ENCODE results near the gene VPS33A.

VPS33A gene

GRCh38 chr12:122293081-122293480, 26.8 kb upstream of the VPS33A start:
- TF ChIP-seq CTCF (IDR thresholded peaks at IDR 0.05; ENCODE audit: low read length), result no peak
- TF ChIP-seq EZH2 (IDR thresholded peaks at IDR 0.05; ENCODE audit: borderline replicate concordance, low read length), result no peak
- Histone ChIP-seq H3K27ac (ENCODE audit: low read depth, low read length, poor library complexity, severe bottlenecking) (no peak overlapping the region), H3K27me3 (ENCODE audit: insufficient read depth, low read length) (no peaks in the 10 kb centered on the region), H3K4me3 (ENCODE audit: low read depth, low read length, poor library complexity, severe bottlenecking) (no peak overlapping the region), H3F3A (ENCODE audit: insufficient read depth, low read length) (no peaks in the 10 kb centered on the region), H3K79me2 (ENCODE audit: insufficient read depth, low read length) (no peaks in the 10 kb centered on the region), H3K9ac (ENCODE audit: low read length) (no peak overlapping the region), H4K20me1 (ENCODE audit: insufficient read depth, low read length) (no peaks in the 10 kb centered on the region), H3K4me2 (ENCODE audit: low read length) (no peak overlapping the region), H2AFZ (ENCODE audit: low read length) (no peak overlapping the region), H3K9me2 (ENCODE audit: low read depth, low read length) (no peaks in the 10 kb centered on the region), H3K9me3 (ENCODE audit: low read length) (no peaks in the 10 kb centered on the region), H3K4me1 (ENCODE audit: insufficient read depth, low read length, severe bottlenecking) (no peaks in the 10 kb centered on the region), H3K36me3 (ENCODE audit: insufficient read depth, low read length) (peaks cover 12% of the 10 kb centered on the region; the same call in 1 of the 2 replicates)

GRCh38 chr12:122291431-122291830, 25.1 kb upstream of the VPS33A start:
- H3K9me2 ChIP-seq (ENCODE audit: low read depth, low read length), result no peaks in the 10 kb centered on the region
- H3K36me3 ChIP-seq (ENCODE audit: insufficient read depth, low read length), result peaks cover 17% of the 10 kb centered on the region; the same call in 1 of the 2 replicates
- no peaks in the 10 kb centered on the region for H3F3A ChIP-seq (ENCODE audit: insufficient read depth, low read length)
- H3K27me3 ChIP-seq (ENCODE audit: insufficient read depth, low read length), result no peaks in the 10 kb centered on the region
- H3K9ac ChIP-seq (ENCODE audit: low read length), result no peak overlapping the region
- H3K4me2 ChIP-seq (ENCODE audit: low read length), result no peak overlapping the region
- H3K4me3 ChIP-seq (ENCODE audit: low read depth, low read length, poor library complexity, severe bottlenecking), result no peak overlapping the region
- no peaks in the 10 kb centered on the region for H3K4me1 ChIP-seq (ENCODE audit: insufficient read depth, low read length, severe bottlenecking)
- no peaks in the 10 kb centered on the region for H3K9me3 ChIP-seq (ENCODE audit: low read length)
- no peaks in the 10 kb centered on the region for H4K20me1 ChIP-seq (ENCODE audit: insufficient read depth, low read length)
- no peak overlapping the region for H2AFZ ChIP-seq (ENCODE audit: low read length)
- no peak overlapping the region for H3K27ac ChIP-seq (ENCODE audit: low read depth, low read length, poor library complexity, severe bottlenecking)
- TF ChIP-seq CTCF (IDR thresholded peaks at IDR 0.05; ENCODE audit: low read length), result no peak
- no peak for TF ChIP-seq EZH2 (IDR thresholded peaks at IDR 0.05; ENCODE audit: borderline replicate concordance, low read length)
- H3K79me2 ChIP-seq (ENCODE audit: insufficient read depth, low read length), result no peaks in the 10 kb centered on the region

- no peaks in the 10 kb centered on the region for H3K9me3 ChIP-seq (ENCODE audit: low read length)
- H3K4me3 ChIP-seq (ENCODE audit: low read depth, low read length, poor library complexity, severe bottlenecking), result no peak overlapping the region
- H3F3A ChIP-seq (ENCODE audit: insufficient read depth, low read length), result no peaks in the 10 kb centered on the region
- no peaks in the 10 kb centered on the region for H3K4me1 ChIP-seq (ENCODE audit: insufficient read depth, low read length, severe bottlenecking)
- H3K27me3 ChIP-seq (ENCODE audit: insufficient read depth, low read length), result no peaks in the 10 kb centered on the region
- H4K20me1 ChIP-seq (ENCODE audit: insufficient read depth, low read length), result no peaks in the 10 kb centered on the region
- H3K79me2 ChIP-seq (ENCODE audit: insufficient read depth, low read length), result no peaks in the 10 kb centered on the region
- peaks cover 7% of the 10 kb centered on the region; the same call in 1 of the 2 replicates for H3K36me3 ChIP-seq (ENCODE audit: insufficient read depth, low read length)
- no peak overlapping the region for H3K4me2 ChIP-seq (ENCODE audit: low read length)
- no peak overlapping the region for H2AFZ ChIP-seq (ENCODE audit: low read length)
- no peak overlapping the region for H3K9ac ChIP-seq (ENCODE audit: low read length)
- no peak overlapping the region for H3K27ac ChIP-seq (ENCODE audit: low read depth, low read length, poor library complexity, severe bottlenecking)
- no peaks in the 10 kb centered on the region for H3K9me2 ChIP-seq (ENCODE audit: low read depth, low read length)
- TF ChIP-seq EZH2 (IDR thresholded peaks at IDR 0.05; ENCODE audit: borderline replicate concordance, low read length) (no peak), CTCF (IDR thresholded peaks at IDR 0.05; ENCODE audit: low read length) (no peak)
Measured at GRCh38 chr12:122283680-122284079, 17.4 kb upstream of the VPS33A start.
